ENCODE measurements around the gene ID2. TPM values are rescaled to one million over a fixed set of nuclear protein-coding genes. Genes with fewer than 3 reads are reported as not detected.

The ID2 gene
- polyA plus RNA-seq, 5 donors, result 325 to 474 (median 369) TPM

DNA sequence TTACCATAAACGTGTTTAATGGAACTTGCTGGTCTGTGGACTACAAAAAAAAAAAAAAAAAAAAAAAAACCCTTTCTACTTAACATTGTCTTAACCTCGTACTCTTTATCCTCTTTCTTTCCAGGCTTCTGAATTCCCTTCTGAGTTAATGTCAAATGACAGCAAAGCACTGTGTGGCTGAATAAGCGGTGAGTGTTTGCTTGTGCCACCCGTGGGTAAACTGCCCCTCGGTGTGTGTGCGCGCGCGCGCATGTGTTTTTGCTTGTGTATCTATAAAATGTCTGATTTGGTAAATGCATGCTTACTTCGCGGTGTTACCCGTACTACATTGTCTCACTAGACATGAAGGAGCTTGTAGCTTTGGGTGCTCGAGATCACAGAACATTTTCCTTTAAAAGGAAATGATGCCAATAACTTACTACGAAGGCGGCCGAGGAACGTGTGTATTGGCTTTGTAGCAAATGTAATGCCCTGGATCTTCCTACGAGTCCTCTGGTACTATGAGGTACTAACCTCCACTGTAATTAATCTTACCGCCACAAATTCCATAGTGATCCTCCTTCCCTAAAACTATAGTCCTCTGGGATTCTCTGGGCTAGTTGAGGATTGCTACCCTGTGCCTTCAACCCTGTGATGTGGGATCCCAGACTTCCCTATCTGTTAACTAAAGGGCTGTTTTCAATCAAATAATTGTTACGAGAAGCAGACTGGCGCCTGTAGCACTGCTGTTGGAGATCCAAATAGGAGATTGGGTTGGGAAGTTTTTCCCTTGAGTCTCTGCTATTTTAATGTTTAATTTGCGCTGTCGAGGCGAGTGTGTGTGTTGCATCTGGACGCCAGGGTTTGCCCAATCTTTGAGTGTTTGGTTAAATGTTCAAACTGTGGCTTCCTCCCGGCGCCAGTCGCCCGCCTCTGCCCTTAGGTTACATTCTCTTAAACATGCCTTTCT, 1.1 kb downstream of the ID2 start:
- DNase-seq, result peak; percentile 60 to 68

DNA sequence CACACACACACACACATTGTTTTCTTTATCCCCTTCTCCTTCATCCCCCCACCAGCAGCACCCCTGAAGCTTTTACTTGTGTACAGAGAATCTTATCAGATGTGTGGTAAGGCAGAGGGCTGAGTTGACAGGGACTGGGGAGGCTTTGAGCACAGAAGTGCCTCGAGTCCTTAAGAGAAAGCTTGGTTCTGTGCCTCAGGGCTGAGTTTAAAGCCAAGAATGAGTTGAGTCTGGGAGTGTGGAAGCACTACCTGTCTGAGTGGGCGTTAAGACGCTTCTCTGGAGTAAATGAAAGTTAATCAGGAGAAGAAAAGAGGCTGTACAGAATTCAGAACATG, 2.7 kb downstream of the ID2 start:
- DNase-seq, result no peak

- DNase-seq, result peak in 1 of 2 donors; percentile 60
These were observed 3.2 kb downstream of the ID2 start for GRCh38 chr2:8684878-8685696.

DNA sequence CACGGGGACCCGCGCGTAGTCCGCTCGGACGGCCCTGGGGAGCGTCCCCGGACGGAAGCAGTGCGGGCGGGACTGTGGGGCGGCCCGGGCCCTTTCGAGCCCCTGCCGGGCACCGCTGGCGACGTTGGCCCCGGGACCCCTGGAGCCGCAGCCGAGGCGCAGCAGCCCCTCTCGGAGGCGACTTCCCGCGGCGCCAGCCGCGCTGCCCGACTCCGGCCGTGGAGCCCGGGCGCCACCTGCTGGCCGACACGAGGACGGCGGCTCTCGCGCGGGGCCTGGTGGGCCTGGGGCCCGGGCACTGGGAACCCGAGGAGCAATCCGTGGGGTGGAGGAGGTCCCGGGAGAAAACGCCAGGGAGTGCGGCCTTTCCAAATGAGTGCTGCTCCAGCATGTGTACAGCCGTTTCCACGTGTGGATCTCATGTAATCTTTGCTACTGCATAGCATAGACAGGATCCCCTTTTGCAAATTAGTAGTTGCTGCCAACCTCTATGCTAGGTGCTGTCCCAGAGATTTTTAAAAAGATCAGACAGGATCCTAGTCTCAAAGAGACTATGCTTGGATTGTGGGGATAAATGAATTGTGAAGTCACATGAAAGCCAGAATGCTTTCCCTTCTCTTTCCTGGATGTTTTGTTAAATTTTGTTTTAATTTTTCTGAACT, 4.0 kb downstream of the ID2 start:
- peak; percentile 76 to 82 for DNase-seq

GRCh38 chr2:8691859-8692437, 10.1 kb downstream of the ID2 start:
- no peak for DNase-seq

- no peak for DNase-seq
These were observed 10.9 kb downstream of the ID2 start for GRCh38 chr2:8692783-8693156.

DNA sequence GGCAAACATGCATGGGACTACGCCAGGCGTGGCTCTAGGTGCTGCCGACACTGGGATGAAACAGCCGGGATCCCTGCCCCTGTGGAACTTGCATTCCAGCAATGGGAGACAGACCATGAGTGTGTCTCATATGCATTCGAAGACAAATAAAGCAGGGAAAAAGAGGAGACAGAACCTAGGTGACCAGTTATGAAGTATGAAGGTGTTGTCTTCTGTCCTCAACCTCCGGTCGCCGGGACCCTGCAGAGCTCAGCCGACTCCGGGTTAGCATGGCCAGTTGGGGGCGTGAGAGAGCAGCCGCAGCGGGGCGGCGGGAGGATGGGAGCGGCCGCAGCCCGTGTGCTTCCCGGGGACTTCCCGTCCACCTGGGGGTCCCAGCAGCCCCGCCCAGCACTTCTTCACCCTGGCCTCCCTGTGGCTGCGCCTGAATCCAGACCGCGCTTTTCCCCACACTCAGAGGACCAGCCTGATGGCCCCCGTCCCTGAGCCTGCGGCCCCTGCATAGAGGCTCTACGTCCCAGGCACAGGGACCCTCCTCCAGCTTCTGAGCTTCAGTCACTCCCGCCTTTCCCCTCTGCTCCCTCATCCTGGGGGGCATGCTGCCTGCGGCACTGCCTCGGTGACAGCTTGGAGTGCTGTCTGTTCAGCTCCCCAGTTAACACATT, 11.4 kb downstream of the ID2 start:
- peak in 1 of 2 donors; percentile 40 for DNase-seq

DNA sequence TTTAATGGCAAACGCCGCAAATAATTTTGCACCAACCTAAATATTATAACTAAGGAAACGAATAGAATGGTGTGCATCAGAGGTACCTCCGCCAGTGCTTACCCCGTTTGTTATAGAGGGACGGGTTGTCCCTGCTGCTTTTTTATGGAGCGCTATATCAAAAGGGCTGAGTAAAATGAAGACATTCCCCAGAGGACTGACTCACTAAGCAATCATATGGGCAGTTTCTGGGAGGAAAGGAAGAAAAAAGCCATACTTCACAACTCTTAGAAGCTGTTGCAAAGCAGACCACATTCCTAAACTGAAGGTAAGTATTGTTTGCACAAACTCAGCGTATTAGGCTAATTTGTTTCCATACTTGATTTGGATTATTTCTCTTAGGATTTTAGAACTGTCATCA, 12.9 kb downstream of the ID2 start:
- DNase-seq, result no peak

GRCh38 chr2:8697190-8697589, 15.3 kb downstream of the ID2 start:
- DNase-seq, result no peak

DNA sequence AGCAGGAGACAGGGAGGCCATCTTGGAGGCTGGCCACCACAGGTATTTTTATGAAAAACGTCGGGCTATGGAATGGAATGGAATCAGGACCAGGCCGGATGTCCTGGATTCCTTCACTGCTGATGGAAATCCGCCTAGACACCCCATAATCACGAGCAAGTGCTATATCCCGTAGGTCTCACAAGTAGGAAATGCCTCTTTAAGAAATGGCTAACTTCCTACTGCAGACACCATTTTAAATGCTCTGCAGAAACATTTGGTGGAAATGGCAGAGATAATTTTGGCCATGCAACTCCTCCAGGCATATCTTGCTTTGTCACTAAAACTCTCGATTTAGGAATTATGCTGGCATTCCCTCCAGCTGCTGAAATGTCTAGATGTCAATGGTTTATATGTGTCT, 18.0 kb downstream of the ID2 start:
- no peak for DNase-seq

GRCh38 chr2:8701681-8702379, 20.0 kb downstream of the ID2 start:
- no peak for DNase-seq

DNA sequence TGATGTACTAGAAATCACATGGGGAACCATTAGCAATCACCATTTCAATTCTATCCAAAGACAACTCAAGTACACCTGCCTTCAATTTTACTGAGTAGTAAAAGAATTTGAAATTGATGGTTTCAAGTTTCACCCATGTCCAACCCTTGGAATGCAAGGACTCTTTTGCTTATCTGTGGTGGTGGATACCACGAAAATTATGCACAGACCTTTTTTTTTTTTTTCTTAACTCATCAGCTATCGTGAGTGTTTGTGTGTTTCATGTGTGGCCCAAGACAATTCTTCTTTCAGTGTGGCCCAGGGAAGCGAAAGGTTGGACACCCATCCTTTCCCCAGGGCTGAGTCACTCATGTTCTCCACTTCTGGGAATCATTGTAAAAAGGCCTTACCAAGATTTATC, 23.1 kb downstream of the ID2 start:
- DNase-seq, result no peak

DNA sequence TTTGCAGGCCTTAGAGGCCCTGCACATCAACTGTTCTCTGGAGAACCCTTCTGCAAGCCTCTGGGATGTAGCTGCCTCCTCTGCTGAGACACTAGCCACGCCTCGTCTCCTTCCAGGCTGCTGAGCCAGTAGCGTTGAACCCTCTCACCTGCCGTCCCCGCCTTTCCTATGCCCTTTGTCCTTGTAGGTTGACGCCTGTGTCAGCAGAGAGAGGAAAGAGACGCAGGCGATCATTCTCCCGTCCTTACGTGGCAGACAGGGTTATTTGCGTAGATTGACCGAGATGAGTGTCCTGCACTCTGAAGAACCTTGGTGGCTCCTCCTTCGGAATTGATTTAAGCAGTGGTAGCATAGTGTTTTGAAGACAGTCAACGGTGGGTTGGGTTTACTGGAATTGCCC, 27.8 kb downstream of the ID2 start:
- DNase-seq, result no peak

GRCh38 chr2:8710951-8711350, 29.1 kb downstream of the ID2 start:
- no peak for DNase-seq

GRCh38 chr2:8714283-8714682, 32.4 kb downstream of the ID2 start:
- DNase-seq, result no peak

GRCh38 chr2:8714971-8715370, 33.1 kb downstream of the ID2 start:
- DNase-seq, result no peak

- DNase-seq, result no peak
These were observed 37.7 kb downstream of the ID2 start for GRCh38 chr2:8719528-8719927.

DNA sequence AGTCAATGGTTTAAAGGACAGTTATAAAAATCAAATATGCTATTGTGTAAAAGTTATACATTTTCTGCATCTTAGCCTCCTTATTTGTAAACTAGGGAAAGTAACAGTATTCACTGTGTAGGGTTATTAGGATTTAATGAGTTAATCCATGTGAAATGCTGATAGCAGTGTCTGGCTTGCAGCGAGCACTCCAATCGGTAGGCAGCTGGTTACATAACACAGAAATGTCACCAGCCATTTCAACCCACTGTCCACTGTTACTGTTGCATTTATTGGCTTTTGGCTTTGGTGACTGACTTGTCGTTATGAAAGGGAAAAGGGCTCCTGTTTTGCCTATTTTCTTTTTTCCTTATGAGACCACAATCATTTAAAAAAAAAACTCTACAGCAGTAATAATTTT, 38.9 kb downstream of the ID2 start:
- no peak for DNase-seq

DNA sequence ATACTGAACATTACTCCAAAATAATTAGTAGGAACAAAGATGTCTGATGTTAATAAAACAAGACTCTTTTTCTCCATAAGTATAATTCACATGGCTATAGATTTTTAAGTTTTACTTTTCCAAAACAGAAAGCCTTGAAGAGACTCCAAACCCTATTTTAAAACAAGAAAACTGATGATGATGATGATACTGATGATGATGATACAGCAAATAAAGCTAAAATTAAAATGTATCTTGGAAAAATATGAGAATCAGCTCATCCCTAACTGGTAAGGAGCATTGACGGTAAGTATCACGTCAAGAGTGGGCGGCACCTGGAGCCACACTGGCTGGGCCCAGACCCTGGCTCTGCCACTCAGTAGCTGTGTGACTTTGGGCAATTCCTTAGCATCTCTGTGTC, 39.6 kb downstream of the ID2 start:
- no peak for DNase-seq

DNA sequence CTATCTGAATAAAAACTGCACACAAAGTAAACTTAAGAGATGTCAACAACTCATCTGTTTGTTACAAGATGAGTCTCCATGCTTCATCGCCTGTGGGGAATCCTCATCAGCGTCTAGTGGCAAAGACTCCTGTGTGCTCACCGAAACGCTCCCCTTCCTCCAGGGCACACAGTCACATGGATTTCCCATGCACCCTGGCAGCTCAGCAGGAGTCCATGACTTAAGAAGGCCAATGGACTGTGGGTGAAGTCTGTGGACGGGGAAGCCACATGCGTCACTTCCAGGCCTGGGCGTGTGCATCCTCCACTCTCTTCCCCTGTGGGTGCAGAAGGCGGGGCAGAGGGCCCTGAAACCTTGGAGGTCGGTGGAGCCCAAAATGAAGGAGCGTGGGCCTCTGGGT, 41.1 kb downstream of the ID2 start:
- no peak for DNase-seq

GRCh38 chr2:8725838-8726237, 44.0 kb downstream of the ID2 start:
- no peak for DNase-seq

Data from right lung (tissue), 5 donors.